ENCODE measurements around the gene PCNA.
"Not testable (repeated sequence)": the region's sequence is repeated elsewhere in the genome, so short reads cannot be mapped to it uniquely, and the experiment has no call there.

The PCNA gene

DNA sequence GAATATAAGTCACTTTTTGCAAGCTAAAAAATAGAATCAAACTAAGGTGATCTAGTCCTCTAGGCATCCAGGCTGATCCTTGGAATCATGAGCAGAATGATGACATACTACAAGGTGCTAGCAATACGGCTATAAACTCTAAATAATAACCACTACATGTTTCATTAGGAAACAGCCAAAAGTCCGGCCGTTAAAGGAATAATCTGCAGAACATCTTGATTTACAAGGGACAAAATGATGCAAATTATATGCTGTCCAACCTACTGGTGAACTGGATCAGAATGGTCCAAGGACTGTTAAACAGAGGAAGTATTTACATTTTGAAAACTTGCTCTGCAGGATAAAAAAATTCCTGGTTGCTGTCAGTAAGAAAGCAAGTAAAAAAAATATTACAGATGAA, 19.8 kb downstream of the PCNA start:
- DNase-seq (ENCODE audit: low read depth in 1 of 2, low spot score in 1 of 2), result not testable (repeated sequence)

DNA sequence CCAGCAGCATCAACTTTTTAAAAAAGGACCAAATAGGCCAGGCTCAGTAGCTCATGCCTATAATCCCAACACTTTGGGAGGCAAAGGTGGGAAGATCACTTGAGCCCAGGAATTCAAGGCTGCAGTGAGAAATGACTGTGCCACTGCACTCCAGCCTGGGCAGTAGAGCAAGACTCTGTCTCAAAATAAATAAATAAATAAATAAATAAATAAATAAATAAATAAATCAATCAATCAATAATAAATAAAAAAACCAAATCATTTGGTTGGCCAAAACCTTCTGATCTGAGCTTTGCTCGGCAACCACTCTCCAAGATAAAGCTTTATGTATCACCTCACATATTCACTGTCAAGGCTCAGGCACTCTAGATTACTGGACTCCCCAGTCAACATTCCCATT, 20.7 kb downstream of the PCNA start:
- not testable (repeated sequence) for DNase-seq (ENCODE audit: low read depth in 1 of 2, low spot score in 1 of 2)

DNA sequence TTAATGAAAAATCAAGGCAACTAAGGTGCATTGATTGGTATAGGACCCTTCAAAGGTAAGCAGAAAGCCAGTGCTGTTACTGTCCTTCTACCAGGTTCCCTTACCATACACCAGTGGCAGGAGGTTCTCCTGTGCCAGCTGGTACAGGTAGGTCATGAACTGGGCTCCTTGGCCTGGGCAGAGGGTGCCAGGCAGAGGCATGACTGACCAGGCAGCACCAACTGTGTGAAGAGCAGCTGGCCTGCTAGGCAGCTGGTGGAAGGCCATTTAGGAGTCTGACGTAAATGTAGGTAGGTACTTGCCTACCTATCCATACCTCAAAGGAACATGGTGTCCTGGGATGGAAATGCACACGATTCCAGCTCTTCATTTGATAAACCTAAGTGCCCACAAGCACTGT, 23.3 kb downstream of the PCNA start:
- DNase-seq (ENCODE audit: low read depth in 1 of 2, low spot score in 1 of 2), result no peak

DNA sequence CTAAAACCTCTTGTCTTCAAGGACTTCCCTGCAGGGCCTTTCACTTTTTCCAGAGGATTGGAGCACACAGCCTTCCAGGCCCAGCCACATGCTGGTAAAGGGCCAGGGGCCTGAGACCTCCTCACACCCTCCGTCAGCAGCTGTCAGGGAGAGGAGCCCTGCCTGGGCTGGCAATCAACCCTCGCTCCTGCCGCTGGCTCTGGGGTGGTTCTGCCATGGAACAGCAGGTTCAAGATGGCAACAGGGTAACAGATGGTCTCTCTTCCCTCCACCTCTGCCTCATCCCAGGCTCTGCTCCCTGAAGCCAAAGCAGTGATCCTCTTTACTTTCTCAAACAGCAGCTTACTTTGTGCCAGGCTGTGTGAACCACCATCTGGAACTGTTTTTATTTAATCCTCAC, 23.8 kb downstream of the PCNA start:
- DNase-seq (ENCODE audit: low read depth in 1 of 2, low spot score in 1 of 2), result no peak

DNA sequence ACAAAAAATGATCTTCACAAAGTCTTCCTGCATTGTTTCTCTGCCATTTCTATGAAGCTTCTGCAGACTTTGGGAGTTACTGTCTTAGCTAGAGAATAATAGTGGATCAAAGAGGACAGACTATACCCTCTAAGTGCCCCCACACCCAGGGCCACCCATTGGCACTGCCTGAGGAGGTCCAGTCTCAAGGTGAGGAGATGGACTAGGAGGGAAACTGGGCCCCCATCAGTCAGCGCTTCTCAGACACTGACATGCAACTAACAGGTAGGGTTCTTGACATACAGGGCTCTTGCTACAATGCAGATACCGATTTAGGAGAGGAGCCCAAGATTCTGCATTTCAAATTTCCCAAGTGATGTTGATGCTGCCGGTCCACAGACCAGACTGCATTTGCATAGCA, 24.3 kb downstream of the PCNA start:
- no peak for DNase-seq (ENCODE audit: low read depth in 1 of 2, low spot score in 1 of 2)

DNA sequence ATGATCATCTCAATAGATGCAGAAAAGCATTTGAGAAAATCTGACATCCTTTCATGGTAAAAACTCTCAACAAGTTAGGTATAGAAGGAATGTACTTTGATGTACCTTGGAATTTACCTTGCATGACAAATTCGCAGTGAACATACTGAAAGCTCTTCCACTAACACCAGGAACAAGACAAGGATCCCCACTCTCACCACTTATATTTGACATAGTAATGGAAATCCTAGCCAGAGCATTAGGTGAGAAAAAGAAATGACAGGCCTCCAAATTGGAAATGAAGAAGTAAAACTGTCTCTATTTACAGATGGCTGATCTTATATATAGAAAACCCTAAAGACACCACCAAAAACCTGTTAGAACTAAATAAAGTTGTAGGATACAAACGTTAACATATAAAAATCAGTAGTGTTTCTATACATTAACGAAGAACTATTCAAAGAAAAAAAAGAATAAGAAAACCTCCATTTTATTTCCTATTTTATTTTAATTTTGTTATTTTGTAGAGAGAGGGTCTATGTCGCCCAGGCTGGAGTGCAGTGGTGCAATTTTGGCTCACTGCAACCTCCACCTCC, 26.9 kb downstream of the PCNA start:
- no peak for DNase-seq (ENCODE audit: low read depth in 1 of 2, low spot score in 1 of 2)

DNA sequence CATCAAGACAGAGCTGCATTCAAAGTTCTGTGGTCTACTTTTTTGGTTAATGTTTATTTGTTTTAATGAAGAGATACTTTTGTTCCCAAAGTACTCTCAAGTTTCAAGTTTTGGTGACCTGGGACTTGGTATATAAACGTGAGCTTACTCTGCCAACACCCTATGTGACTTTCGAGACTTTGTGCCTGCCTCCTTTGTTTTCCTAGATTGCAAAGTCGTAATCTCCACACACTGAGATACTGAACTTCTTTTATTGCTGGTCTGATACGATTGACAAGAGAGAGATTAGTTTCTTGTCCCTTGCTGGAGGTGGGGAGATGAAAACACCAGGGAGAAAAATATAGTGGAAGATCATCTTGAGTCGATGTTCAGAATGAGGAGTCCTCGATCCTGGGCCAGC, 27.9 kb downstream of the PCNA start:
- DNase-seq (ENCODE audit: low read depth in 1 of 2, low spot score in 1 of 2), result no peak

DNA sequence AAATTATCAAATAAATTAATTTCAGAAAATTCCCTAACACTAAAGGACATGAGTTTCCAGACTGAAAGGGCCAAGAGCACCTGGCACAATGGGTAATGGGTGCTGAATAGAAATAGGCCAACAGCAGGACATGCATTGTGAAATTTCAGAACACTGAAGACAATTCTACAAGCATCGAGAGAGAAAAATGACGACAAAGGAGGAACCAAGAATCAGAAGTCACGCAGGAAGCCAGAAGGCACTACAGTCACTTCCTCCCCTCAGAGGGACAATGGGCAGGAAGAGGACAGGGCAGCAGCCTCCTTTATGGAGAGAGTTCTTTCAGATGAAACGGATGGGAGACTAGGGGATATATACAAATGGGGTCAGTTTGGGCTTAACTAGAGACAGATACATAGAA, 29.6 kb downstream of the PCNA start:
- no peak for DNase-seq (ENCODE audit: low read depth in 1 of 2, low spot score in 1 of 2)

DNA sequence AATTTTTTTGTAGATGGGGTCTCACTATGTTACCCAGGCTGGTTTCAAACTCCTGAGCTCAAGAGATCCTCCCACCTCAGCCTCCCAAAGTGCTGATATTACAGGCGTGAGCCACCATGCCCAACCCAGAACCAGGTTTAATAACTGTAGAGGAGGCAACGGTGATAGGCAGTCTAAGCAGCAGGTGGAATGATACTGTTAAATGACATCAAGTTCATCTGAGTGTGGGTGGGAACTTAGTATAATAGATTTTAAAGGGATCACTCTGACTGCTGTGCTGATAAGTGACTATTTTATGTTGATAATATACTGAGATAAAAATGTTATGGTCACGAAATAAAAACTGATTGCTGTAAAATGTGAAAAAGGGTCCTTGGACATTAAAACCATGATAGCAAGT, 31.1 kb downstream of the PCNA start:
- DNase-seq (ENCODE audit: low read depth in 1 of 2, low spot score in 1 of 2), result no peak

DNA sequence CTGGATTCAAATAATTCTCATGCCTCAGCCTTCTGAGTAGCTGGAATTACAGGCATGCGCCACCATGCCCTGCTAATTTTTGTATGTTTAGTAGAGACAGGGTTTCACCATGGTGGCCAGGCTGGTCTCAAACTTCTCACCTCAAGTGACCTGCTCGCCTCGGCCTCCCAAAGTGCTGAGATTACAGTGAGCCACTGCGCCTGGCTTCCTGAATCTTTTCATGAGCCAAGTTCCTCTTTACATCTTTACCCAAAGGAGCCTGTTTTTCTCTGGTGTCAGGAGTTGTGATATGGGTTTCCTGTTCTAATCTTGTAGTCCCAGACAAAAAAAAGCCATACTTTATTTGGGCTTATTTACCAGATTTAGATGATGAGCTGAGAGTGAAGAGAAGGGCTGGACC, 34.4 kb downstream of the PCNA start:
- DNase-seq (ENCODE audit: low read depth in 1 of 2, low spot score in 1 of 2), result no peak

DNA sequence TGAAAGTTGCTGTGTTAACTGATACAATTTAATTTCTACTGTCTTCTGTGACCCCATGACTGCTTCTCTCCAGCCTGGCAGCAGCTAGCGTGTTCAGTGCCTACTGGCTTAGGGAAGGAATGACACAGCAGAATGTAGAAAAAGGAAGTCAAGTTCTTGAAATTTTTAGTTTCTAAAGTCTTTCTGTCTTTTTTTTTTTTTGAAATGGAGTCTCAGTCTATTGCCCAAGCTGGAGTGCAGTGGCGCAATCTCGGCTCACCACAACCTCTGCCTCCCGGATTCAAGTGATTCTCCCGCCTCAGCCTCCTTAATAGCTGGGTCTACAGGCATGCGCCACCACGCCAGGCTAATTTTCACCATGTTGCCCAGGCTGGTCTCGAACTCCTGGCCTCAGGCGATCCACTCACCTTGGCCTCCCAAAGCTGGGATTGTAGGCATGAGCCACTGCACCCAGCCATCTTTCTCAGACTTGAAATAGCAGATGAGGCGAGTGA, 39.3 kb downstream of the PCNA start:
- no peak for DNase-seq (ENCODE audit: low read depth in 1 of 2, low spot score in 1 of 2)

DNA sequence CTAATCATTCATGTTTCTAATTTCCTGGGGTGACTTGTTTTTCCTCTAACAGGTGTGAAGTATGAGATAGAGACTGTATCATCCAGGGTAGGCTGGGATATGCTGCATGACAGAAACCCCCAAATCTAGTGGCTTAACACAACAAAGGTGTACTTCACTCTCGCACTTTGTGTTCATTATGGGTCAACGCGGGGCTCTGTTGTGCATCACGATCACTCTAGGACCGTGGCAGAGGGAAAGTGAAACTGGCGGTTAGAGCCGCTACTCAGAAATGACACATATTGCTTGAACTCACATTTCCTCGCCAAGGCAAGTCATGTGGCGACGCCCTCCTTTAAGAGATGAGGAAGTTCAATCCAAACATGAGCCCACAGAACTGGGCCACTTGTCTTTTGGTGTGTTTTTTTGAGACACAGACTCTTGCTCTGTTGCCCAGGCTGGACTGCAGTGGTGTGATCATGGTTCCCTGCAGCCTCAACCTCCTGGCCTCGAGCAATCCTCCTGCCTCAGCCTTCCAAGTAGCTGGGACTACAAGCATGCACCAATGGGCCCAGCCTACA, 41.3 kb downstream of the PCNA start:
- DNase-seq (ENCODE audit: low read depth in 1 of 2, low spot score in 1 of 2), result peak; percentile 38 to 78

DNA sequence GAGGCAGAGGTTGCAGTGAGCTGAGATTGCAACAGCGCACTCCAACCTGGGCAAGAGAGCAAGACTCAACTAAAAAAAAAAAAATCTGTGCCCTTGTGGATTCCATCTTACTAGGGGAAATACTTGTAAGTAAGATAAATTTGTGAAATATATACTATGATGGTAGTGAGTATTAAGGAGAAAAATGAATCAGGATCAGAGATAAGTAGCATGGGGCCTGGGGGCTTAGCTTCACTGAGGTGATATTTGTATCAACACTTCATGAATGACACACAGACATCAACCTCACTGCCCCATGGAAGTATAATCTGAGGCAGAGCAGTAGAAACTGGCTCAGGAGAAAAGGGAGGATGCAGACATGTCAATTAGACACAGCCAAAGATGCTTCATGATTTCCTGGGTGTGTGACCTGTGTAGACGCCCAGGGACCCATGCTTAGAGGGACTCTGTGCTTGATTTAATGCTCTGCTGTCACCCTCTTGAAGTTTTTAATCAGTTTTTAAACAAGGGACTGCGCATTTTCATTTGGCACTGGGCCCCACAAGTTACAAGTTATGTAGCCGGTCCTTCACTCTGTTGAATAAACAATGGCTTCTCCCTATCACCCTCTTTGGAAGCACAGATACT, 41.9 kb downstream of the PCNA start:
- no peak for DNase-seq (ENCODE audit: low read depth in 1 of 2, low spot score in 1 of 2)

DNA sequence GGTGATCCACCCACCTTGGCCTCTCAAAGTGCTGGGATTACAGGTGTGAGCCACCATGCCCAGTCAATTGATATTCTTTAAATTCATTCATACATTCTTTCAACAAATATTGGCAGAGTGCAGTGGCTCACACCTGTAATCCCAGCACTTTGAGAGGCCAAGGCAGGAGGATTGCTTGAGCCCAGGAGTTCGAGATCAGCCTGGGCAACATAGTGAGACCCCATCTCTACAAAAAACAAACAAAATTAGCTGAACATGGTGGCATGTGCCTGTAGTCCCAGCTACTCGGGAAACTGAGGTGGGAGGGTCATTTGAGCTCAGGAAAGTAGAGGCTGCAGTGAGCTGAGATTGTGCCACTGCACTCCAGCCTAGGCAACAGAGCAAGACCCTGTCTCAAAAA, 42.8 kb downstream of the PCNA start:
- DNase-seq (ENCODE audit: low read depth in 1 of 2, low spot score in 1 of 2), result not testable (repeated sequence)

DNA sequence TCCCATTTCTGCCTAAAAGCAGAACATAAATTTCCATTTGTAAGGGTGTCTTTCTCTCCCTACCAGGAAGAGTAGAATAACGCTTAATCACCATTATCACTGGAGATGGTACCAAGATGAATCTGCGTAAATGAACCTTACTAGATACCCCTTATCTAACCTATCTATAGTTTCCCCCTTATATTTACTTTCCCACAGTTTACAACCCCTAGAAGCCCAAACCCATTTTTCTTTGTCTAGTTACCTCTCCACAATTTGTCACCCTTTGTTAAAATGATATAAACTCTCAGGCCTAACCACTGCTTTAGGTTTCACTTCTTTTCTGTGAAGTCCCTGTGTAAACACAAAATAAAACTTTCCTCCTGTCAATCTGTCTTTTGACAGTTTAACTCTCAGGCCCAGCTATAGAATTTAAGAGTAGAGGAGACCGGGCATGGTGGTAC, 45.5 kb downstream of the PCNA start:
- DNase-seq (ENCODE audit: low read depth in 1 of 2, low spot score in 1 of 2), result no peak

DNA sequence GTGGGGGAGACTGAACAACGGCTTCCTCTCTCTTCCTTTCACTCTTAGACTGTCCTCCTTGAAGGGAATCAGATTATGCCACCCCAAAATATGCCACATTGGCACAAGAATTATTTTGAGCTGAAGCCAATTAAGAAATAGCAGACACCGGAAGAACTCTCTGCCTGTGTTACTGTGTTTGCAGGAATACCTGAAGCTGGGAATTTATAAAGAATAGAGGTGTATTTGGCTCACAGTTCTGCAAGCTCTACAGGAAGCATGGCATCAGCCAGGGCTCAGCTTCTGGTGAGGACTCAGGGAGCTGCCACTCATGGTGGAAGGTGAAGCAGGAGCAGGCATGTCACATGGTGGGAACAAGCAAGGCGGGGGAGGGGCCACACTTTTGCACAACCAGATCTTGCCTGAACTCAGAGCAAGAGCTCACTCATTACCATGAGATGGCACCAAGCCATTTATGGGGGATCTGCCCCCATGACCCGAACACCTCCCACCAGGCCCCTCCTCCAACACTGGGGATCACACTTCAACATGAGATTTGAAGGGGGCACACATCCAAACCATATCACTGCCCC, 46.0 kb downstream of the PCNA start:
- DNase-seq (ENCODE audit: low read depth in 1 of 2, low spot score in 1 of 2), result no peak

DNA sequence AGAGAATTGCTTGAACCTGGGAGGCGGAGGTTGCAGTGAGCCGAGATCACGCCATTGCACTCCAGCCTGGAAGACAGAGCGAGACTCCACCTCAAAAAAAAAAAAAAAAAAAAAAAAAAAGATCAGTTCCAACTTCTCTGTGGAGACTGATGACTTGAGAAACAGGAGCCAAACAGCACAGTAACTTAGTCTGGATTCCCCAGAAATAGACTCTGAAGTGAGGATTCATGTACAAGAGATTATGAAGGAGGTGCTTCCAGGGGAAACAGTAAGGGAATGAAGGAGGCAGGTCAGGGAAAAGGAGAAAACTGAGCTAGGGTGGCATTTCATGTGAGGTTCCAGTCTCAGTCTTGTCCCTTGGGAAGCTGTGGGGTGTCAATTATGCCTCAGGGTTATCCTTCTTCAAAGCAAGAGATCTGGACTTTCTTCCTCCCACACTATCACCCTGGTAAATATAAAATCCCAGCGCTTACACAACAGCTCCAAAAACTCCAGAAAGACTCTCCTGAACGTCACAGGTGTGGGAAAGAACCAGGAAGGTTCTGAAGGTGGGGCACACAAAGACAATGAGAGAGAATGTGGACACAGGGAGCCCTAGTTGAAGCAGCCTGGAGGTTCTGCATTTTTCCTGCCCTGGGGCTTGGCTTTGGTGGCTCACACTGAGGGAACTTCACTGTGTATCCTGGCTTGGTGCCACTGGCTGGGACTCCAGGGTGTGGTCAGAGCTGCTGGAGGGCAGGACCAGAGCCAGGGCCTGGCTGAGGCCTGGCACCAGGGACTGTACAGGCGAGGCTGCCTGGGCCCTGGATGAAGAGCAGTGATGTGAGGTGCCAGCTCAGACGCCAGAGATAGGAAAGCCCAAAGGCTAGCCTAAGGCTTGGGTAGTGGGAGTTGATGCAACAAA, 46.8 kb downstream of the PCNA start:
- DNase-seq (ENCODE audit: low read depth in 1 of 2, low spot score in 1 of 2), result no peak

DNA sequence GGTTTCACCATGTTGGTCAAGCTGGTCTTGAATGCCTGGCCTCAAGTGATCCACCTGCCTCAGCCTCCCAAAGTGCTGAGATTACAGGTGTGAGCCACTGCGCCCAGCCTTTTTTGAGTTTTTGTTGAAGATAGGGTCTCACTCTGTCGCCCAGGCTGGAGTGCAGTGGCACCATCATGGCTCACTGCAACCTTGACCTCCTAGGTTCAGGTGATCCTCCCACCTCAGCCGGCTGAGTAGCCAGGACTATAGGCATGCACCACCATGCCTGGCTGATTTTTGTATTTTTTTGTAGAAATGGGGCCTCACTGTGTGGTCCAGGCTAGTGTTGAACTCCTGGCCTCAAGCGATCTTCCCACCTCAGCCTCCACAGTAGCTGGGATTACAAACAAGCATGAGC, 47.8 kb downstream of the PCNA start:
- not testable (repeated sequence) for DNase-seq (ENCODE audit: low read depth in 1 of 2, low spot score in 1 of 2)

DNA sequence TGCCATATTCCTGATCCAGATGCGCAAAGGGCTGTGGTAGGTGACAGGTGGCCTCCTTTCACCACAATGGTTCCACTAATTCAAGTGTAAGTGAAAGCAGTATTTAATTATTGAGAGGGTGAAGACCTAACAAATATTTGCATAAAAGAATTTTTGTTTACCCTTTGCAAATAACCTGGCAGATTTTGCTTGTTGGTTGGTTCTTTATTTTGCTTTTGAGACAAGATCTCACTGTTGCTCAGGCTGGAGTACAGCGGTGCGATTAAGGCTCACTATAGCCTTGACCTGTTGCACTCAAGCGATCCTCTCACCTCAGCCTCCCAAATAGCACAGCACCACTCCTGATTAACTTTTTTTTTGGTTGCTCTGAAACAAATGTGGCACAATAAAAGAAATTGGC, 49.2 kb downstream of the PCNA start:
- DNase-seq (ENCODE audit: low read depth in 1 of 2, low spot score in 1 of 2), result no peak

DNA sequence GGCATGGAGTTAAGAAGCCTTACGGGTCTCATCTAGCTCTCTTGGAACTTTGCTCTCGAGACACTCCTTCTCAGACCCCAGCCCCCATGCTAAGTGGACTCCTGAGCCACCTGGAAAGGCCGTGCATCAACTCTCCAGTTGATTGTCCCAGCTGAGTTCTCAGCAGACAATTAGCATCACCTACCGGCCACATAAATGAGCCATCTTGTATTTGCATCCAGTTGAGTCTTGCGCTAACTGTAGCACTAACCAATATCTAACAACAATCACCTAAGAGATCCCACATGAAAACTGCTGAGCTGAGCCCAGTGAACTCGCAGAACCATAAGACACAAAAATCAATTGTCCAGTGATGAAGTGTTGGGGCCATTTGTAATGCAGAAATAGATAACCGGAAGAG, 49.7 kb downstream of the PCNA start:
- no peak for DNase-seq (ENCODE audit: low read depth in 1 of 2, low spot score in 1 of 2)

DNA sequence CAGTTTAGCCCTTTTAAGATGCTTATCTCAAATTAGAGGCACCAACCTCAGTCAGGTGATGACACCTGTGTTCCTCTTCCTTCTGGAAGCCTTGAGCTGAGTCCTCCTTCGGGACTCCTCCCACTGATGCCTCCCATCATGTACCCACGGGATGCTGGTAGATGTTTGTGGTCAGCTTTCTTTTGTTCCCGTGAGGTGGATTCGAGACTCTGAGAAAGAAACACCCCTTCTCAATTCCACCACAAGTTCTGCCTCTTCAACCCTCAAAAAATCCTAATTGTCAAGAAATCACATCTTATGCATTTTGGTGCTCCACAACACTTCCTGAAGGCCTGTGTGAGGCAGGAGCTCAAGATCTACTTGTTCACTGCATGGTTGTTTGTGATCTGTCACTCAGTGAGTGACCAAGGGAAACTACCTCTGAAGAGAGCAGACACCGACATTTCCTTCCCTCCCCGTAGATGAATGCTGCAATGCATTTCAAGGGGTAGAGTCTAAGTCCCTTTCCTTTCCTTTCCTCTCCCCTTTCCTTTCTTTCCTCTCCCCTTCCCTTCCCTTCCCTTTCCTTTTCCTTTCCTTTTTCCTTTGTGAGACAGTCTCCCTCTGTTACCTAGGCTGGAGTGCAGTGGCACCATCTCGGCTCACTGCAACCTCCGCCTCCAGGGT, 50.5 kb downstream of the PCNA start:
- no peak for DNase-seq (ENCODE audit: low read depth in 1 of 2, low spot score in 1 of 2)
